ENCODE results near the gene CACNA1S.

CACNA1S gene

GRCh38 chr1:201139756-201140155 is 27.5 kb upstream of the CACNA1S start:
- no peak for DNase-seq

GRCh38 chr1:201139306-201139705 is 27.1 kb upstream of the CACNA1S start:
- no peak for DNase-seq

- no peak for DNase-seq
Measured at GRCh38 chr1:201138311-201138840, 26.1 kb upstream of the CACNA1S start.

GRCh38 chr1:201137579-201138310 is 25.5 kb upstream of the CACNA1S start:
- DNase-seq, result no peak

- DNase-seq, result no peak
Measured at GRCh38 chr1:201137024-201137392, 24.8 kb upstream of the CACNA1S start.

GRCh38 chr1:201136355-201137023 is 24.3 kb upstream of the CACNA1S start:
- no peak for DNase-seq

GRCh38 chr1:201134405-201134804 is 22.2 kb upstream of the CACNA1S start:
- no peak for DNase-seq

GRCh38 chr1:201131398-201131797 is 19.2 kb upstream of the CACNA1S start:
- DNase-seq, result no peak

- DNase-seq, result no peak
Measured at GRCh38 chr1:201128962-201129361, 16.7 kb upstream of the CACNA1S start.

- DNase-seq, result no peak
Measured at GRCh38 chr1:201128476-201128875, 16.2 kb upstream of the CACNA1S start.

- no peak for DNase-seq
Measured at GRCh38 chr1:201127755-201128455, 15.7 kb upstream of the CACNA1S start.

GRCh38 chr1:201126832-201127754 is 14.9 kb upstream of the CACNA1S start, which contains the start of gene ASCL5:
Gene ASCL5, minus strand, starts transcription at chr1:201127184. Its CDS starts 11,812 bp downstream, at chr1:201115372.
- DNase-seq, result no peak

GRCh38 chr1:201126463-201126831 is 14.2 kb upstream of the CACNA1S start:
- DNase-seq, result no peak

- no peak for DNase-seq
Measured at GRCh38 chr1:201125800-201126199, 13.6 kb upstream of the CACNA1S start.

GRCh38 chr1:201125019-201125418 is 12.8 kb upstream of the CACNA1S start:
- no peak for DNase-seq

GRCh38 chr1:201123866-201124265 is 11.6 kb upstream of the CACNA1S start:
- DNase-seq, result no peak

GRCh38 chr1:201122321-201122957 is 10.2 kb upstream of the CACNA1S start:
- no peak for DNase-seq

GRCh38 chr1:201119206-201120197 is 7.3 kb upstream of the CACNA1S start:
- peak; percentile 27 for DNase-seq

- no peak for DNase-seq
Measured at GRCh38 chr1:201116091-201116490, 3.9 kb upstream of the CACNA1S start.

- DNase-seq, result no peak
Measured at GRCh38 chr1:201115390-201115937, 3.2 kb upstream of the CACNA1S start.
